Osteoblast (primary cell): ENCODE data around the gene RNF115. TPM values are rescaled to one million over a fixed set of nuclear protein-coding genes. Genes with fewer than 3 reads are reported as not detected.
A peak's percentile ranks its signal among the peaks of the same experiment; 100 is the strongest.

Experiments used
- DNase-seq: peaks from one replicate; pipeline ENCODE4 v3.0.0; 2011; ENCODE audit warnings: low spot score, mixed read lengths; ENCODE audit not compliant: insufficient read length; ENCODE audit errors: missing footprints
- H2AFZ ChIP-seq: 2 replicates; pipeline ENCODE4 v1.6.0; 2011; ENCODE audit warnings: mild to moderate bottlenecking, low read length
- H3K27ac ChIP-seq: 2 replicates; pipeline ENCODE4 v1.5.1; 2011; ENCODE audit warnings: mild to moderate bottlenecking, low read depth, low read length, moderate library complexity
- H3K27me3 ChIP-seq: 2 replicates; pipeline ENCODE4 v1.6.0; 2012; ENCODE audit warnings: mild to moderate bottlenecking, control low read depth, inconsistent platforms, low read length, moderate library complexity; ENCODE audit not compliant: insufficient read depth
- H3K36me3 ChIP-seq: 2 replicates; pipeline ENCODE4 v1.5.1; 2011; ENCODE audit warnings: mild to moderate bottlenecking, low read length, control low read depth, moderate library complexity; ENCODE audit not compliant: insufficient read depth
- H3K4me1 ChIP-seq: 2 replicates; pipeline ENCODE4 v1.5.1; 2011; ENCODE audit warnings: mild to moderate bottlenecking, low read length, control low read depth, moderate library complexity; ENCODE audit not compliant: insufficient read depth
- H3K4me2 ChIP-seq: 2 replicates; pipeline ENCODE4 v1.6.0; 2011; ENCODE audit warnings: mild to moderate bottlenecking, low read length; ENCODE audit not compliant: insufficient read depth
- H3K4me3 ChIP-seq: fragments of 200-600 bp; sonication (generic); 3 replicates; pipeline ENCODE4 v1.5.1; 2012; ENCODE audit warnings: mild to moderate bottlenecking, low read length, inconsistent platforms; ENCODE audit not compliant: insufficient read depth
- H3K79me2 ChIP-seq: 2 replicates; pipeline ENCODE4 v1.6.0; 2012; ENCODE audit warnings: mild to moderate bottlenecking, low read length, control low read depth, inconsistent platforms; ENCODE audit not compliant: insufficient read depth
- H3K9me3 ChIP-seq: 2 replicates; pipeline ENCODE4 v1.5.1; 2011; ENCODE audit warnings: low read depth, low read length, control low read depth
- H4K20me1 ChIP-seq: 2 replicates; pipeline ENCODE4 v1.6.0; 2012; ENCODE audit warnings: mild to moderate bottlenecking, low read length, control low read depth; ENCODE audit not compliant: insufficient read depth
- total RNA-seq: library from RNA; depleted of rRNA; stranded (reverse); fragments of >200 nt; gene quantifications from 2 replicates; pipeline ENCODE4 v1.2.3, GENCODE V29; 2012
- TF ChIP-seq, protein P1 (sequence below): IDR thresholded peaks from 2 replicates; pipeline ENCODE4 v1.5.1; 2011; ENCODE audit warnings: mild to moderate bottlenecking, low read depth, low read length, moderate library complexity; ENCODE audit errors: extremely low read depth

Gene RNF115
- total RNA-seq, 1 donor = 23.2 TPM

DNA sequence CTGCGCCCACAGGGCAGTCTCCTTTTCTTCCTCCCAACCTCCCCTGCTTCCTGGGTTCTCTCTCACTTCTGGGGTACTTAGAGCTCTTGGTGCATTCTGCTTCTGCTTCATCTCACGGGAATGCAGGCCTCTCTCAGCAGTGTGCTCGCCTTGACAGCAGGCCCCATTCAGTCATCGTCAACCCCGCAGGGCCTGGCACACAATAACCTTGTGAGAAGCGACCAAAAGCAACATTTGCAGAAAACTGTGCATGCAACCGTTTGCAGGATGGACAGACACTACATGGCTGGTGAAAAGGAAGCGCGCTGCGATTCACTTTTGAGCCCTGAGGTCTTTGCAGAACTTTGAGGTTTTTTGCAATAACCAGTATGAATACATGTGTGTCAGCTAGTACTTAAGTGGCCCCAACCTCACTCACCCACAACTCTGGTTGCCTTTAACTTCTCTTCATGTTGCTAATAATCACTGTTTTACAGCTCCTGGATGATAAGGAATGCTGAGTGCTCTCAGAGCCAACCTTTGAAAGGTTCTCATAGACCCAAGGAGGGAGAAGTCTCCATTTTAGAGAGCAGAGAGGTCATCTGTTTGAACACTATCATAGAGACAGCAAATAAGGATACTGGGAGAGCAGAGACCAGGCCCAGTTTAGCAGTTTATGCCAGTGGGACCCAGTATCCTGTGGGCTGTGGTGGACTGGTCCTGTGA is 107.1 kb downstream of the RNF115 start:
- Histone ChIP-seq H2AFZ (peak overlapping the region; percentile 50), H3K4me3 (no peak overlapping the region), H3K4me1 (peaks cover 21% of the 10 kb centered on the region), H3K79me2 (no peaks in the 10 kb centered on the region), H4K20me1 (no peaks in the 10 kb centered on the region), H3K9me3 (no peaks in the 10 kb centered on the region), H3K27me3 (no peaks in the 10 kb centered on the region), H3K27ac (no peak overlapping the region), H3K36me3 (no peaks in the 10 kb centered on the region), H3K4me2 (no peak overlapping the region)
- TF ChIP-seq, protein P1, sequence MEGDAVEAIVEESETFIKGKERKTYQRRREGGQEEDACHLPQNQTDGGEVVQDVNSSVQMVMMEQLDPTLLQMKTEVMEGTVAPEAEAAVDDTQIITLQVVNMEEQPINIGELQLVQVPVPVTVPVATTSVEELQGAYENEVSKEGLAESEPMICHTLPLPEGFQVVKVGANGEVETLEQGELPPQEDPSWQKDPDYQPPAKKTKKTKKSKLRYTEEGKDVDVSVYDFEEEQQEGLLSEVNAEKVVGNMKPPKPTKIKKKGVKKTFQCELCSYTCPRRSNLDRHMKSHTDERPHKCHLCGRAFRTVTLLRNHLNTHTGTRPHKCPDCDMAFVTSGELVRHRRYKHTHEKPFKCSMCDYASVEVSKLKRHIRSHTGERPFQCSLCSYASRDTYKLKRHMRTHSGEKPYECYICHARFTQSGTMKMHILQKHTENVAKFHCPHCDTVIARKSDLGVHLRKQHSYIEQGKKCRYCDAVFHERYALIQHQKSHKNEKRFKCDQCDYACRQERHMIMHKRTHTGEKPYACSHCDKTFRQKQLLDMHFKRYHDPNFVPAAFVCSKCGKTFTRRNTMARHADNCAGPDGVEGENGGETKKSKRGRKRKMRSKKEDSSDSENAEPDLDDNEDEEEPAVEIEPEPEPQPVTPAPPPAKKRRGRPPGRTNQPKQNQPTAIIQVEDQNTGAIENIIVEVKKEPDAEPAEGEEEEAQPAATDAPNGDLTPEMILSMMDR = no peak
- no peak for DNase-seq

DNA sequence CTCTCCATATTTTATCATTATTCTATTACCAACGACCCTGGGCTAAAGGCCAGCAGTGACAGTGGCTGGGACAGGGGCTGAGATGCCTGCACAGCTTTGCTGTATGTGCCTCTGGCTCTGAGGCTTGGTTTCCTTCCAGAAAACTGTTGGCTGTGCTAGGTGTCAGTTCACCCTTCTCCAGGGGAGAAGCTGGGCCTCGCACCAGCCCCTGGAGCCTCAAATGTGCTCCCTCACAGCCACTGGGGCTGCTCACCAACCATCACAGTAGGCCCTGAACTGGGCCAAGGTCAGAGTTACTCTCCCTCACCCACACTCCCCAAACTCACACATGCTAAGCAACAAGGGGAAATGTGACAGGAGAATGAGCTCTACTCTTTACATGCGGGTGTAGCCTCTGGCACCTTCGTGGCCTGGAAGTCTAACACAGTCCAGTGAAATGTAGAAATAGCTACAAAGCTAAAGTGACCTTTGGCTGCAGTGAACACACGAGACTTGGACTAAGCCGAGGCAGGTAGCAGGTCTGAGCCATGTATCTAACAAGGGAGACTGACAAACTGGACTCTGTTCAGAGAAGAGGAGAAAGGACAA is 109.3 kb downstream of the RNF115 start:
- no peaks in the 10 kb centered on the region for H3K79me2 ChIP-seq
- no peaks in the 10 kb centered on the region for H3K9me3 ChIP-seq
- TF ChIP-seq, protein P1 = no peak
- no peak overlapping the region for H3K4me2 ChIP-seq
- DNase-seq = no peak
- no peaks in the 10 kb centered on the region for H4K20me1 ChIP-seq
- H3K27ac ChIP-seq = no peak overlapping the region
- no peak overlapping the region for H2AFZ ChIP-seq
- no peaks in the 10 kb centered on the region for H3K36me3 ChIP-seq
- no peak overlapping the region for H3K4me3 ChIP-seq
- H3K27me3 ChIP-seq = no peaks in the 10 kb centered on the region
- H3K4me1 ChIP-seq = peaks cover 3% of the 10 kb centered on the region

DNA sequence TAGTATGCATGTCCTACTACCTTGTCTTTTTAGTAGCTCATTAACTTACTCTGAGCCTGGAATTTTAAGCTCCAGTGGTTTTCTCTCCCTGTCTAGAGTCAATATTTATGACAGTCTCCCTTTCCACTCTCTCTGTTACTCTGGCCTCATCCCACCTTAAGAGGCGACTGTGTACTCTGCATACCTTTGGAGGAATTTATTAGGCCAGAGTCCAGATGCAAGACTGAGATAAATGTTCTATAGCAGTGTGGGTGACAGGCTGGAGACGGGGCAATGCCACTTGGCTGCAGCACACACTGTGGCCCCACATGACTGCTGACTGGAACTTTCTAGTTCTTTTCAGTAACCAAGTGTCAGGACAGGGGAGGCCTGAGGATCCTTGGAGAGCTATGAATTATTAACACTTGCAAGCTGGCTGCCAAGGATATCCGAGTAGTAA is 112.7 kb downstream of the RNF115 start:
- no peak overlapping the region for H2AFZ ChIP-seq
- H3K4me3 ChIP-seq = no peak overlapping the region
- no peaks in the 10 kb centered on the region for H4K20me1 ChIP-seq
- no peaks in the 10 kb centered on the region for H3K36me3 ChIP-seq
- DNase-seq = no peak
- peaks cover 7% of the 10 kb centered on the region for H3K4me1 ChIP-seq
- no peaks in the 10 kb centered on the region for H3K27me3 ChIP-seq
- H3K9me3 ChIP-seq = no peaks in the 10 kb centered on the region
- H3K79me2 ChIP-seq = no peaks in the 10 kb centered on the region
- no peak overlapping the region for H3K27ac ChIP-seq
- no peak overlapping the region for H3K4me2 ChIP-seq
- TF ChIP-seq, protein P1 = no peak

DNA sequence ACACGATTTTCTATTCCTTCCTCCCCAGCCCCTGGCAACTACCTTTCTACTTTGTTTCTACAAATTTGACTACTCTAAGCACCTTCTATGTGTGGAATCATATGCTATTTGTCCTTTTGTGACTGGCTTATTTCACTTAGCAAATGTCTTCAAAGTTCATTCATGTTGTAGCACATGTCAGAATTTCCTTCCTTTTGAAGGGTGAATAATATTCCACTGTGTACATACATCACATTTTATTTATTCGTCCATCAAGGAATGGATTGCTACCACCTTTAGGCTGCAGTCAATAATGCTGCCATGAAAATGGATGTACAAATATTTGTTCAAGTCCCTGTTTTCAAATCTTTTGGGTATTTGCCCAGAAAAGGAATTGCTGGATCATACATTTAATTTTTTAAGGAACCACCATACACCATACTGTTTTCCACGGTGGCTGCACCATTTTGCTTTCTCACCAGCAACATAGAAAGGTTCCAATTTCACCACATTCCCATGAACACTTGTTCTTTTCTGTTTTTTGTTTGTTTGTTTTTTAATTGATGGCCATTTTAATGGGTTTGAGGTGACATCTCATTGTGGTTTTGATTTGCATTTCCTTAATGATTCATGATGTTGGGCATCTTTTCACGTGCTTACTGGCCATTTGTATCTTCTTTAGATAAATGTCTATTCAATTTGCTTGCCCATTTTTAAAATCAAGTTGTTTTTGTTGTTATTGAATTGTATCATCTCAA is 113.4 kb downstream of the RNF115 start:
- Histone ChIP-seq H3K9me3 (no peaks in the 10 kb centered on the region), H3K79me2 (no peaks in the 10 kb centered on the region), H3K27me3 (no peaks in the 10 kb centered on the region), H2AFZ (no peak overlapping the region), H3K4me1 (peaks cover 10% of the 10 kb centered on the region), H3K27ac (no peak overlapping the region), H3K4me3 (no peak overlapping the region), H3K4me2 (no peak overlapping the region), H4K20me1 (no peaks in the 10 kb centered on the region), H3K36me3 (no peaks in the 10 kb centered on the region)
- DNase-seq = no peak
- TF ChIP-seq, protein P1 = no peak
